IPS-18a (cell line): ENCODE measurements around the gene PHACTR1.

Experiments
- H3K27ac ChIP-seq: one replicate; pipeline ENCODE4 v1.5.1; 2013; ENCODE audit warnings: low read length
- H3K27me3 ChIP-seq: one replicate; pipeline ENCODE4 v1.6.1; 2013; ENCODE audit warnings: mild to moderate bottlenecking, low read length; ENCODE audit not compliant: control insufficient read depth, insufficient read depth
- H3K36me3 ChIP-seq: one replicate; pipeline ENCODE4 v1.6.1; 2013; ENCODE audit warnings: low read depth, low read length; ENCODE audit not compliant: control insufficient read depth
- H3K4me1 ChIP-seq: one replicate; pipeline ENCODE4 v1.6.1; 2013; ENCODE audit warnings: low read depth, low read length; ENCODE audit not compliant: control insufficient read depth
- H3K4me3 ChIP-seq: one replicate; pipeline ENCODE4 v1.5.1; 2013; ENCODE audit warnings: low read length
- H3K9ac ChIP-seq: one replicate; pipeline ENCODE4 v1.6.1; 2013; ENCODE audit warnings: mild to moderate bottlenecking, low read length, moderate library complexity
- H3K9me3 ChIP-seq: one replicate; pipeline ENCODE4 v1.6.1; 2013; ENCODE audit warnings: low read depth, low read length; ENCODE audit not compliant: control insufficient read depth

PHACTR1 gene

GRCh38 chr6:13089296-13089994 lies 372.9 kb downstream of the PHACTR1 start:
- H3K9ac ChIP-seq, result no peak overlapping the region
- H3K4me3 ChIP-seq, result no peak overlapping the region
- no peaks in the 10 kb centered on the region for H3K27me3 ChIP-seq
- no peaks in the 10 kb centered on the region for H3K9me3 ChIP-seq
- H3K4me1 ChIP-seq, result peaks cover 4% of the 10 kb centered on the region
- H3K27ac ChIP-seq, result no peak overlapping the region
- no peaks in the 10 kb centered on the region for H3K36me3 ChIP-seq

GRCh38 chr6:13091192-13091591 lies 374.6 kb downstream of the PHACTR1 start:
- H3K4me1 ChIP-seq, result peaks cover 4% of the 10 kb centered on the region
- no peaks in the 10 kb centered on the region for H3K9me3 ChIP-seq
- no peak overlapping the region for H3K4me3 ChIP-seq
- no peak overlapping the region for H3K27ac ChIP-seq
- H3K36me3 ChIP-seq, result no peaks in the 10 kb centered on the region
- H3K9ac ChIP-seq, result no peak overlapping the region
- no peaks in the 10 kb centered on the region for H3K27me3 ChIP-seq

GRCh38 chr6:13094781-13095425 lies 378.3 kb downstream of the PHACTR1 start:
- Histone ChIP-seq H3K36me3 (no peaks in the 10 kb centered on the region), H3K9ac (no peak overlapping the region), H3K9me3 (no peaks in the 10 kb centered on the region), H3K27me3 (no peaks in the 10 kb centered on the region), H3K4me1 (no peaks in the 10 kb centered on the region), H3K27ac (no peak overlapping the region), H3K4me3 (no peak overlapping the region)

GRCh38 chr6:13096084-13096483 lies 379.5 kb downstream of the PHACTR1 start:
- Histone ChIP-seq H3K4me3 (no peak overlapping the region), H3K36me3 (no peaks in the 10 kb centered on the region), H3K4me1 (no peaks in the 10 kb centered on the region), H3K27ac (no peak overlapping the region), H3K9me3 (no peaks in the 10 kb centered on the region), H3K27me3 (no peaks in the 10 kb centered on the region), H3K9ac (no peak overlapping the region)

GRCh38 chr6:13097454-13097853 lies 380.9 kb downstream of the PHACTR1 start:
- no peaks in the 10 kb centered on the region for H3K4me1 ChIP-seq
- H3K9me3 ChIP-seq, result no peaks in the 10 kb centered on the region
- no peaks in the 10 kb centered on the region for H3K36me3 ChIP-seq
- no peak overlapping the region for H3K4me3 ChIP-seq
- H3K27ac ChIP-seq, result no peak overlapping the region
- no peak overlapping the region for H3K9ac ChIP-seq
- H3K27me3 ChIP-seq, result no peaks in the 10 kb centered on the region

GRCh38 chr6:13098006-13098405 lies 381.4 kb downstream of the PHACTR1 start:
- Histone ChIP-seq H3K27ac (no peak overlapping the region), H3K4me3 (no peak overlapping the region), H3K4me1 (peaks cover 3% of the 10 kb centered on the region), H3K27me3 (no peaks in the 10 kb centered on the region), H3K36me3 (no peaks in the 10 kb centered on the region), H3K9me3 (no peaks in the 10 kb centered on the region), H3K9ac (no peak overlapping the region)

- no peaks in the 10 kb centered on the region for H3K27me3 ChIP-seq
- H3K36me3 ChIP-seq, result no peaks in the 10 kb centered on the region
- H3K27ac ChIP-seq, result no peak overlapping the region
These were observed 382.4 kb downstream of the PHACTR1 start for GRCh38 chr6:13098793-13099570.

GRCh38 chr6:13099771-13100170 lies 383.2 kb downstream of the PHACTR1 start:
- H3K9ac ChIP-seq, result no peak overlapping the region
- no peak overlapping the region for H3K4me3 ChIP-seq
- peaks cover 4% of the 10 kb centered on the region for H3K4me1 ChIP-seq
- H3K9me3 ChIP-seq, result no peaks in the 10 kb centered on the region
- no peaks in the 10 kb centered on the region for H3K36me3 ChIP-seq
- no peak overlapping the region for H3K27ac ChIP-seq
- H3K27me3 ChIP-seq, result no peaks in the 10 kb centered on the region

More at GRCh38 chr6:13098793-13099570, 382.4 kb downstream of the PHACTR1 start:
- Histone ChIP-seq H3K9ac (no peak overlapping the region), H3K4me3 (no peak overlapping the region), H3K9me3 (no peaks in the 10 kb centered on the region), H3K4me1 (peaks cover 4% of the 10 kb centered on the region)

- H3K27me3 ChIP-seq, result no peaks in the 10 kb centered on the region
- H3K4me3 ChIP-seq, result no peak overlapping the region
- H3K4me1 ChIP-seq, result peaks cover 4% of the 10 kb centered on the region
- H3K9ac ChIP-seq, result no peak overlapping the region
- H3K36me3 ChIP-seq, result no peaks in the 10 kb centered on the region
- no peak overlapping the region for H3K27ac ChIP-seq
- no peaks in the 10 kb centered on the region for H3K9me3 ChIP-seq
These were observed 384.8 kb downstream of the PHACTR1 start for GRCh38 chr6:13101409-13101808.

- no peak overlapping the region for H3K4me3 ChIP-seq
- no peaks in the 10 kb centered on the region for H3K36me3 ChIP-seq
- peaks cover 4% of the 10 kb centered on the region for H3K4me1 ChIP-seq
- no peak overlapping the region for H3K9ac ChIP-seq
- H3K27me3 ChIP-seq, result no peaks in the 10 kb centered on the region
- H3K9me3 ChIP-seq, result no peaks in the 10 kb centered on the region
- H3K27ac ChIP-seq, result no peak overlapping the region
These were observed 385.4 kb downstream of the PHACTR1 start for GRCh38 chr6:13101985-13102384.

- H3K9me3 ChIP-seq, result no peaks in the 10 kb centered on the region
- no peak overlapping the region for H3K27ac ChIP-seq
- H3K36me3 ChIP-seq, result no peaks in the 10 kb centered on the region
- no peak overlapping the region for H3K4me3 ChIP-seq
- H3K9ac ChIP-seq, result no peak overlapping the region
- no peaks in the 10 kb centered on the region for H3K27me3 ChIP-seq
- peaks cover 4% of the 10 kb centered on the region for H3K4me1 ChIP-seq
These were observed 386.6 kb downstream of the PHACTR1 start for GRCh38 chr6:13103169-13103568.
